ENCODE data around the gene HOXD13.

DNA sequence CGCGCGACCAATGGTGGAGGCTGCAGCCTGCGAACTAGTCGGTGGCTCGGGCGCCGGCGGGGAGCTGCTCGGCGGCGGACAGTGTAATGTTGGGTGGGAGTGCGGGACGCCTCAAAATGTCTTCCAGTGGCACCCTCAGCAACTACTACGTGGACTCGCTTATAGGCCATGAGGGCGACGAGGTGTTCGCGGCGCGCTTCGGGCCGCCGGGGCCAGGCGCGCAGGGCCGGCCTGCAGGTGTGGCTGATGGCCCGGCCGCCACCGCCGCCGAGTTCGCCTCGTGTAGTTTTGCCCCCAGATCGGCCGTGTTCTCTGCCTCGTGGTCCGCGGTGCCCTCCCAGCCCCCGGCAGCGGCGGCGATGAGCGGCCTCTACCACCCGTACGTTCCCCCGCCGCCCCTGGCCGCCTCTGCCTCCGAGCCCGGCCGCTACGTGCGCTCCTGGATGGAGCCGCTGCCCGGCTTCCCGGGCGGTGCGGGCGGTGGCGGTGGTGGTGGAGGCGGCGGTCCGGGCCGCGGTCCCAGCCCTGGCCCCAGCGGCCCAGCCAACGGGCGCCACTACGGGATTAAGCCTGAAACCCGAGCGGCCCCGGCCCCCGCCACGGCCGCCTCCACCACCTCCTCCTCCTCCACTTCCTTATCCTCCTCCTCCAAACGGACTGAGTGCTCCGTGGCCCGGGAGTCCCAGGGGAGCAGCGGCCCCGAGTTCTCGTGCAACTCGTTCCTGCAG, 30.3 kb downstream of the HOXD13 start, which contains the start of gene HOXD9:
- TF ChIP-seq EZH2phosphoT487 (IDR thresholded peaks at IDR 0.05; ENCODE audit: borderline replicate concordance, low read depth, low read length) (no peak), CTCF (conservative IDR thresholded peaks at IDR 0.05; ENCODE audit: low read length) (no peak)
